K562 (cell line): ENCODE results near the gene SYN1. TPM values are rescaled to one million over a fixed set of nuclear protein-coding genes. Genes with fewer than 3 reads are reported as not detected.
A peak's percentile ranks its signal among the peaks of the same experiment; 100 is the strongest.

ENCODE experiments used
- ATAC-seq: fragments of 200-7000 bp; cut with Tn5 transposase; 3 replicates; pipeline ENCODE4 v1.9.1; 2020; ENCODE audit warnings: moderate library complexity
- BruUV-seq: library from RNA; stranded (reverse); fragments of 400-500 nt; replicated peaks from 2 replicates; lab custom pipeline; 2021; lab: Mats Ljungman, UMichigan
- CTCF ChIA-PET: fragments of 300-600 bp; formaldehyde crosslinking; extraction: SDS; loops from one replicate; lab custom pipeline; 2021; ENCODE audit warnings: low intra/inter-chr PET ratio; lab: Yijun Ruan, JAX
- POLR2A ChIA-PET: fragments of 300-600, 350-650 bp; sonication (Branson Sonifier 250); formaldehyde crosslinking; extraction: SDS; loops from one replicate; lab custom pipeline; 2021; ENCODE audit warnings: antibody characterized with exemption, inconsistent platforms; lab: Yijun Ruan, JAX
- DNase-seq, 4 experiments: peaks; one replicate each; pipeline versions ENCODE4 v3.0.0 to v3.0.0-alpha.2; 2011 to 2018; ENCODE audit warnings: low spot score in 3 of 4, mixed read lengths in 3 of 4; ENCODE audit errors: extremely low read depth in 1 of 4
- FAIRE-seq: peaks from 2 replicates; lab custom pipeline; 2011; peaks lifted over from hg19 to GRCh38; lab: Jason Lieb, UNC
- H2AFZ ChIP-seq: 2 replicates; pipeline ENCODE4 v1.6.0; 2011; ENCODE audit warnings: low read depth, low read length, control low read depth, inconsistent platforms
- H3K27ac ChIP-seq: fragments of 200-600 bp; 3 replicates; pipeline ENCODE4 v1.8.0; 2011; ENCODE audit warnings: low read depth, mild to moderate bottlenecking, control low read depth, inconsistent platforms, low read length, moderate library complexity, mixed read lengths; ENCODE audit errors: extremely low read depth
- H3K27me3 ChIP-seq, 2 experiments: fragments of 300-600 bp in 1 of 2; 2 replicates in 1 of 2; 3 replicates in 1 of 2; pipeline versions ENCODE4 v1.6.0 to v1.8.0; 2011; ENCODE audit warnings: inconsistent platforms in 2 of 2, low read length in 2 of 2, mild to moderate bottlenecking in 1 of 2, mixed read lengths in 1 of 2, moderate library complexity in 1 of 2; ENCODE audit not compliant: control insufficient read depth in 2 of 2, insufficient read depth in 2 of 2
- H3K36me3 ChIP-seq: fragments of 300-600 bp; 3 replicates; pipeline ENCODE4 v1.8.0; 2011; ENCODE audit warnings: mild to moderate bottlenecking, low read length, inconsistent platforms; ENCODE audit not compliant: control insufficient read depth, insufficient read depth
- H3K4me1 ChIP-seq, 2 experiments: fragments of 200-600 bp in 1 of 2; replicated peaks in 1 of 2; 2 replicates in 1 of 2; 3 replicates in 1 of 2; pipeline versions ENCODE4 v1.5.1 to v1.8.0; 2011; ENCODE audit warnings: inconsistent platforms in 2 of 2, low read length in 2 of 2, mild to moderate bottlenecking in 1 of 2, mixed read lengths in 1 of 2, moderate library complexity in 1 of 2; ENCODE audit not compliant: control insufficient read depth in 2 of 2, insufficient read depth in 2 of 2
- H3K4me2 ChIP-seq: 2 replicates; pipeline ENCODE4 v1.6.1; 2011; ENCODE audit warnings: low read length, control low read depth, inconsistent platforms, mixed read lengths; ENCODE audit not compliant: insufficient read depth
- H3K4me3 ChIP-seq: fragments of 200-600 bp; sonication (generic), shearing (Covaris generic); 2 replicates; pipeline ENCODE4 v1.5.1; 2016; ENCODE audit warnings: control low read depth, inconsistent platforms
- H3K79me2 ChIP-seq: fragments of 200-600 bp; 3 replicates; pipeline ENCODE4 v1.8.0; 2011; ENCODE audit warnings: low read length, inconsistent platforms; ENCODE audit not compliant: control insufficient read depth, insufficient read depth
- H3K9ac ChIP-seq, 2 experiments: 2 replicates each; pipeline versions ENCODE4 v1.6.0 to v1.6.1; 2011; ENCODE audit warnings: low read depth in 2 of 2, low read length in 2 of 2, control low read depth in 1 of 2, inconsistent platforms in 1 of 2, mild to moderate bottlenecking in 1 of 2, mixed read lengths in 1 of 2; ENCODE audit not compliant: insufficient read depth in 1 of 2
- H3K9me1 ChIP-seq: one replicate; pipeline ENCODE4 v1.6.0; 2011; ENCODE audit warnings: inconsistent platforms, mild to moderate bottlenecking, low read length, moderate library complexity; ENCODE audit not compliant: control insufficient read depth, insufficient read depth
- H3K9me3 ChIP-seq: replicated peaks from 2 replicates; pipeline ENCODE4 v1.5.1; 2011; ENCODE audit warnings: low read depth, low read length, inconsistent platforms; ENCODE audit not compliant: control insufficient read depth, insufficient read depth
- H4K20me1 ChIP-seq: replicated peaks from 2 replicates; pipeline ENCODE4 v1.6.1; 2011; ENCODE audit warnings: low read length, inconsistent platforms, mixed read lengths; ENCODE audit not compliant: control insufficient read depth, insufficient read depth
- KDM1A ChIP-seq, 2 experiments: fragments of 450-650 bp; IDR thresholded peaks; 2 replicates each; pipeline ENCODE4 v1.6.1; 2016; ENCODE audit warnings: mild to moderate bottlenecking in 2 of 2
- MBD2 ChIP-seq: sonication (generic); IDR thresholded peaks from 2 replicates; pipeline ENCODE4 v1.6.1; 2016; ENCODE audit warnings: low read depth, borderline replicate concordance
- NR3C1 ChIP-seq: sonication (generic); formaldehyde crosslinking; IDR thresholded peaks from 2 replicates; pipeline ENCODE4 v1.8.1; 2022; ENCODE audit warnings: missing genetic modification reagents
- POLR2B ChIP-seq: fragments of 450-650 bp; IDR thresholded peaks from 2 replicates; pipeline ENCODE4 v1.6.1; 2018; ENCODE audit warnings: low read depth; ENCODE audit not compliant: partially characterized antibody
- SUPT5H ChIP-seq: fragments of 450-650 bp; IDR thresholded peaks from 2 replicates; pipeline ENCODE4 v1.6.1; 2016
- ZFPM2 ChIP-seq: fragments of 250-450 bp; sonication (Bioruptor Pico); IDR thresholded peaks from 2 replicates; pipeline ENCODE4 v1.5.1; 2022; ENCODE audit warnings: mild to moderate bottlenecking
- ZNF282 ChIP-seq: sonication (generic); formaldehyde crosslinking; IDR thresholded peaks from 2 replicates; pipeline ENCODE4 v1.8.1; 2023; ENCODE audit warnings: missing genetic modification reagents
- ZNF764 ChIP-seq: fragments of 250-450 bp; sonication (Bioruptor Pico); IDR thresholded peaks from 2 replicates; pipeline ENCODE4 v1.4.0; 2020; ENCODE audit warnings: low read depth, mild to moderate bottlenecking, moderate library complexity
- WGBS: fragments of 100-300 bp; shearing (Covaris generic); methylation state at CpG from one replicate; pipeline ENCODE4 v1.1.6; 2016; ENCODE audit warnings: low coverage, mixed read lengths; ENCODE audit not compliant: insufficient coverage; ENCODE audit errors: missing lambda C conversion rate; 5-methylcytosine and 5-hydroxymethylcytosine counted together
- in situ Hi-C: fragments of 300-500 bp; cut with MboI; formaldehyde crosslinking; loops from 4 replicates; pipeline ENCODE4 v1.15.0; 2018; ENCODE audit warnings: inconsistent platforms, mixed read lengths
- intact Hi-C: fragments of 100-400 bp; cut with micrococcal nuclease; formaldehyde crosslinking; loops from 2 replicates; pipeline ENCODE4 v1.14.2; 2022
- polyA plus RNA-seq, 8 experiments: library from polyadenylated mRNA; depleted of rRNA in 4 of 8; stranded (reverse) in 5 of 8; unstranded in 3 of 8; fragments of >200 nt; fragmentation: Nextera tagmentation in 2 of 8; fragmentation: Illumina TruSeq in 1 of 8; extraction: Ambion mirVana in 2 of 8; extraction: Trizol in 1 of 8; gene quantifications; 2 replicates each; pipeline versions ENCODE4 v1.2.1 to v1.2.3, GENCODE V29; 2011 to 2014; ENCODE audit warnings: inconsistent platforms in 1 of 8, missing spikeins in 1 of 8
- total RNA-seq, 7 experiments: library from RNA; depleted of rRNA in 6 of 7; stranded (reverse); fragments of >200 nt in 6 of 7; fragmentation: Illumina TruSeq in 2 of 7; extraction: Trizol in 2 of 7; gene quantifications; 2 replicates each; pipeline versions ENCODE4 v1.2.1 to v1.2.3, GENCODE V29; 2011 to 2021; ENCODE audit warnings: low replicate concordance in 1 of 7
- TF ChIP-seq, protein P1 (sequence below), 3 experiments: fragments of 200-800 bp in 1 of 3; sonication (Bioruptor generic) in 1 of 3; sonication (generic) in 1 of 3; formaldehyde crosslinking in 1 of 3; IDR thresholded peaks; 2 replicates each; pipeline versions ENCODE4 v1.6.1 to v1.8.0; 2016 to 2022; ENCODE audit warnings: mild to moderate bottlenecking in 2 of 3, missing compliant biosample characterization in 2 of 3, missing genetic modification characterization in 2 of 3, missing genetic modification reagents in 1 of 3
- TF ChIP-seq, protein P2 (sequence below): fragments of 450-650 bp; formaldehyde crosslinking; IDR thresholded peaks from 2 replicates; pipeline ENCODE4 v1.4.0; 2020; ENCODE audit warnings: mild to moderate bottlenecking
- TF ChIP-seq, protein P3 (sequence below): sonication (generic); formaldehyde crosslinking; IDR thresholded peaks from 2 replicates; pipeline ENCODE4 v1.8.0; 2022; ENCODE audit warnings: mild to moderate bottlenecking, missing genetic modification reagents

The SYN1 gene
- total and polyA plus RNA-seq, 9 of the 15 experiments (the other 6 are each of a cell fraction or from before 2014, with no cell fraction given) = 0.01 to 0.28 (median 0.18) TPM; not detected in 2

- no peak for DNase-seq
- Histone ChIP-seq H3K9me1 (no peaks in the 10 kb centered on the region), H3K27me3 (no peaks in the 10 kb centered on the region), H3K4me3 (no peak overlapping the region), H3K27ac (no peak overlapping the region), H3K9ac (no peak overlapping the region), H3K4me1 (peaks cover 20 to 42% of the 10 kb centered on the region in 2 experiments; a peak in 4 of 5 replicates), H3K79me2 (peaks cover 21% of the 10 kb centered on the region), H3K4me2 (no peak overlapping the region), H4K20me1 (no peaks in the 10 kb centered on the region), H2AFZ (peak overlapping the region; percentile 86; the same call in 1 of the 2 replicates), H3K9me3 (no peaks in the 10 kb centered on the region), H3K36me3 (peaks cover 6% of the 10 kb centered on the region; the same call in 2 of the 3 replicates)
- ChIA-PET POLR2A (no interaction called here), CTCF (no interaction called here)
- 80% methylated on average over 14 of the region's 16 CpGs for WGBS
- intact Hi-C loops (no loop called here), in situ Hi-C loops (no loop called here)
- no TSS peak for BruUV-seq
- ATAC-seq = no peak
- TF ChIP-seq ZFPM2 (CRISPR knock-in tag) (no peak), NR3C1 (CRISPR knock-in tag) (no peak), ZNF764 (CRISPR knock-in tag) (no peak)
- TF ChIP-seq, protein P1, sequence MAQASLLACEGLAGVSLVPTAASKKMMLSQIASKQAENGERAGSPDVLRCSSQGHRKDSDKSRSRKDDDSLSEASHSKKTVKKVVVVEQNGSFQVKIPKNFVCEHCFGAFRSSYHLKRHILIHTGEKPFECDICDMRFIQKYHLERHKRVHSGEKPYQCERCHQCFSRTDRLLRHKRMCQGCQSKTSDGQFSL (CRISPR knock-in tag; IDR thresholded peaks at IDR 0.05) = peak; percentile 59; the same call in 1 of the 2 replicates
- TF ChIP-seq, protein P1 (tag; IDR thresholded peaks at IDR 0.05) = no peak
- no peak for FAIRE-seq
These were observed 41.0 kb downstream of the SYN1 start for GRCh38 chrX:47578692-47579091.

DNA sequence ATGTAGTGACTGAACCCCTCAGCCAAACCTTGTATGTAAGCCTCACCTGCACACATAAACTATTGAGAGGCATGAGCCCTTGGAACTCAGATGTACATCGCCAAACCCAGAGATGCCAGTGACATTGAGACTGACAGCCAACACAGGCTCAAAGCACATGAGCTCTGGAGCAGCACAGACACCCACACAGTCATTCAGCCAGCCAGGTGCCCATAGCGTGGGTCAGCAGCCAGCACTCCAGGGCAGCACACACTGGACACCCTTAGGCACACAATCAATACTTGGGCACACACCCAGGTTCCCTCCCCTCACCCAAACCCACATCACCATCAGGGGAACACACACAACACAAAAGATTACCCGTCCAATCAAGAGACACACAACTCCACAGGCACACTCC, 41.8 kb downstream of the SYN1 start:
- DNase-seq = no peak
- FAIRE-seq = no peak
- H2AFZ ChIP-seq = no peak overlapping the region
- H3K9ac ChIP-seq = no peak overlapping the region
- 91% methylated on average over 3 of the region's 3 CpGs for WGBS
- H3K27me3 ChIP-seq = no peaks in the 10 kb centered on the region
- no peaks in the 10 kb centered on the region for H3K9me1 ChIP-seq
- peaks cover 17 to 40% of the 10 kb centered on the region in 2 experiments; a peak in 4 of 5 replicates for H3K4me1 ChIP-seq
- CTCF ChIA-PET = no interaction called here
- no peak overlapping the region for H3K27ac ChIP-seq
- intact Hi-C loops = no loop called here
- H4K20me1 ChIP-seq = no peaks in the 10 kb centered on the region
- no peak for ATAC-seq
- H3K4me3 ChIP-seq = no peak overlapping the region
- no peak overlapping the region for H3K4me2 ChIP-seq
- no TSS peak for BruUV-seq
- H3K9me3 ChIP-seq = no peaks in the 10 kb centered on the region
- POLR2A ChIA-PET = no interaction called here
- H3K79me2 ChIP-seq = peaks cover 14% of the 10 kb centered on the region
- in situ Hi-C loops = no loop called here
- no peaks in the 10 kb centered on the region for H3K36me3 ChIP-seq
- TF ChIP-seq, protein P2, sequence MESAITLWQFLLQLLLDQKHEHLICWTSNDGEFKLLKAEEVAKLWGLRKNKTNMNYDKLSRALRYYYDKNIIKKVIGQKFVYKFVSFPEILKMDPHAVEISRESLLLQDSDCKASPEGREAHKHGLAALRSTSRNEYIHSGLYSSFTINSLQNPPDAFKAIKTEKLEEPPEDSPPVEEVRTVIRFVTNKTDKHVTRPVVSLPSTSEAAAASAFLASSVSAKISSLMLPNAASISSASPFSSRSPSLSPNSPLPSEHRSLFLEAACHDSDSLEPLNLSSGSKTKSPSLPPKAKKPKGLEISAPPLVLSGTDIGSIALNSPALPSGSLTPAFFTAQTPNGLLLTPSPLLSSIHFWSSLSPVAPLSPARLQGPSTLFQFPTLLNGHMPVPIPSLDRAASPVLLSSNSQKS (CRISPR knock-in tag) = no peak
- TF ChIP-seq POLR2B (no peak), KDM1A (IDR thresholded peaks at IDR 0.05) (no peak), MBD2 (no peak), ZNF282 (CRISPR knock-in tag) (no peak), SUPT5H (no peak)
- TF ChIP-seq, protein P3, sequence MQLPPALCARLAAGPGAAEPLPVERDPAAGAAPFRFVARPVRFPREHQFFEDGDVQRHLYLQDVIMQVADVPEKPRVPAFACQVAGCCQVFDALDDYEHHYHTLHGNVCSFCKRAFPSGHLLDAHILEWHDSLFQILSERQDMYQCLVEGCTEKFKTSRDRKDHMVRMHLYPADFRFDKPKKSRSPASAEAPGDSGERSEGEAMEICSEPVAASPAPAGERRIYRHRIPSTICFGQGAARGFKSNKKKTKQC = no peak
